ENCODE measurements around the gene CHD8. TPM values are rescaled to one million over a fixed set of nuclear protein-coding genes. Genes with fewer than 3 reads are reported as not detected.
A peak's percentile ranks its signal among the peaks of the same experiment; 100 is the strongest.

The CHD8 gene
- polyA plus RNA-seq, 3 donors: 8.2 to 34.2 (median 15.1) TPM

DNA sequence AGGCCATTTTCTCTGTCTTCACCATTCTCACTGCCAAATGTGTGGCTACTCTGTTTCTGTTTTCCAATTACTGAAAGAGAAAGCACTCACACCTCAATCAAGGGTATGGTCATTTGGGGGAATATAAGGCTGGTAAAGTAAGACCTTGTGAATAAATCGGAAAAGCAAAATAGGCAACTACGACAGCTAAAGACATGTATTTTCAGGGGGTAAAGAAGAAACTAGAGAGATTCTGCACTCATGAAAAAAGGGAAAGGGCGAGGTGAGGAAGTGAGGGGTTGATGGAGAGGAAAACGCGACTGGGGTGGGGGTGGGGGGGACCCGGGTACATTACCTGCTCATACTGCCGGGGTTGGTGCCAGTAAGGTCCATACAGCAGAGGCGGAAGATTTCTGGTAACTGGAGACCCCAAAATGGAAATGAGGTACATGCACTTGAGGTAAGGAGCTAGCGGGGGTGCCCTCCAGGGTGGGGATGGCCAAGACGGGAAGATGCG is 19.3 kb downstream of the CHD8 start:
- Mint-ChIP-seq H3K27me3 (ENCODE audit: low read depth in 3 of 3) (no peaks in the 10 kb centered on the region), H3K4me1 (peaks cover 35% of the 10 kb centered on the region), H3K9me3 (no peaks in the 10 kb centered on the region), H3K4me3 (peak overlapping the region; percentile 85 to 86), H3K27ac (peak overlapping the region; percentile 82 to 97 (median 90)), H3K36me3 (peaks cover 6 to 12% of the 10 kb centered on the region in 2 donors)
- peak overlapping the region; percentile 80 for H3K4me2 ChIP-seq (replicated peaks; ENCODE audit: extremely low read depth, low read length, poor library complexity, severe bottlenecking)
- H3K27me3 ChIP-seq (ENCODE audit: control insufficient read depth in 2 of 2, insufficient read depth in 2 of 2, low read length in 2 of 2): no peaks in the 10 kb centered on the region
- H3K27ac ChIP-seq (ENCODE audit: low read depth in 1 of 2, low read length in 2 of 2): peak overlapping the region; percentile 87 to 96
- peak overlapping the region; percentile 92 for H2AFZ ChIP-seq (ENCODE audit: insufficient read depth, low read depth, low read length, poor library complexity, severe bottlenecking)
- 1% methylated on average over 9 of the region's 11 CpGs for WGBS (ENCODE audit: insufficient coverage)
- peaks cover 98% of the 10 kb centered on the region for H3K79me2 ChIP-seq (ENCODE audit: insufficient read depth, low read length)
- no peaks in the 10 kb centered on the region for H3K9me3 ChIP-seq (replicated peaks in 1 of 2; ENCODE audit: control insufficient read depth in 1 of 2, insufficient read depth in 1 of 2, low read length in 2 of 2)
- peaks cover 2 to 6% of the 10 kb centered on the region in 2 donors for H3K36me3 ChIP-seq (replicated peaks in 1 of 2; ENCODE audit: control insufficient read depth in 1 of 2, insufficient read depth in 2 of 2, low read length in 2 of 2)
- H4K20me1 ChIP-seq (ENCODE audit: insufficient read depth, low read length): peaks cover 37% of the 10 kb centered on the region
- DNase-seq: no peak
- intact Hi-C loops (cut with micrococcal nuclease): loop anchor here (1.0 to 10.0 kb wide), 5 partner anchors 20 to 78 kb away; partner anchors contain the start of genes CHD8 (in 2 of the 2), METTL3 (in 2 of the 2) and SUPT16H (in 1 of the 2)
- TF ChIP-seq, protein P1, sequence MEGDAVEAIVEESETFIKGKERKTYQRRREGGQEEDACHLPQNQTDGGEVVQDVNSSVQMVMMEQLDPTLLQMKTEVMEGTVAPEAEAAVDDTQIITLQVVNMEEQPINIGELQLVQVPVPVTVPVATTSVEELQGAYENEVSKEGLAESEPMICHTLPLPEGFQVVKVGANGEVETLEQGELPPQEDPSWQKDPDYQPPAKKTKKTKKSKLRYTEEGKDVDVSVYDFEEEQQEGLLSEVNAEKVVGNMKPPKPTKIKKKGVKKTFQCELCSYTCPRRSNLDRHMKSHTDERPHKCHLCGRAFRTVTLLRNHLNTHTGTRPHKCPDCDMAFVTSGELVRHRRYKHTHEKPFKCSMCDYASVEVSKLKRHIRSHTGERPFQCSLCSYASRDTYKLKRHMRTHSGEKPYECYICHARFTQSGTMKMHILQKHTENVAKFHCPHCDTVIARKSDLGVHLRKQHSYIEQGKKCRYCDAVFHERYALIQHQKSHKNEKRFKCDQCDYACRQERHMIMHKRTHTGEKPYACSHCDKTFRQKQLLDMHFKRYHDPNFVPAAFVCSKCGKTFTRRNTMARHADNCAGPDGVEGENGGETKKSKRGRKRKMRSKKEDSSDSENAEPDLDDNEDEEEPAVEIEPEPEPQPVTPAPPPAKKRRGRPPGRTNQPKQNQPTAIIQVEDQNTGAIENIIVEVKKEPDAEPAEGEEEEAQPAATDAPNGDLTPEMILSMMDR (IDR thresholded peaks at IDR 0.05): no peak
- H3K4me3 ChIP-seq (replicated peaks in 1 of 3; ENCODE audit: low read depth in 2 of 3, low read length in 3 of 3): peak overlapping the region; percentile 79 to 94 (median 93)
- peak overlapping the region; percentile 90 for H3K9ac ChIP-seq (ENCODE audit: insufficient read depth, low read length, poor library complexity, severe bottlenecking)
- H3K4me1 ChIP-seq (ENCODE audit: control insufficient read depth in 1 of 2, insufficient read depth in 2 of 2, low read length in 2 of 2): peaks cover 17 to 29% of the 10 kb centered on the region in 2 donors

DNA sequence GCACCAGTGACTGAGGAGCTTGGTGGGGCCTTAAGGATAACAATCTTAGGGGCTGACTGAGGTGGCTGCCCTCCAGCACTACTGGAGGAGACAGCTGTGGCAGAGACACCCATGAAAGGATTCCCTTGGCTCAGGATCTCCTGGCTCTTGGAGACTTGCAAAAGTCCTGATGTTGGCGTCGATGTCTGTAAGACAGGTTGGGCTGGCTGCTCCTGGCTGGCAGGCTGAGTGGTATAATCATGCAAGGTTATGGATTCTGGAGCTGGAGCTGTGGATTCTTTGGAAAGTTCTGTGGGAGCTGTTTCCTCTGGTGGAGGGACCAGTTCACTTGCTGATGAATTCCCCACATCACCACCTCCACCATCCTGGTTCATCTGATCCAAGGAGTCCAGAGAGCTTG is 24.8 kb downstream of the CHD8 start:
- Histone ChIP-seq H3K27me3 (ENCODE audit: control insufficient read depth in 2 of 2, insufficient read depth in 2 of 2, low read length in 2 of 2) (no peaks in the 10 kb centered on the region), H3K27ac (ENCODE audit: low read depth in 1 of 2, low read length in 2 of 2) (no peak overlapping the region), H3K9ac (ENCODE audit: insufficient read depth, low read length, poor library complexity, severe bottlenecking) (no peak overlapping the region), H2AFZ (ENCODE audit: insufficient read depth, low read depth, low read length, poor library complexity, severe bottlenecking) (no peak overlapping the region), H4K20me1 (ENCODE audit: insufficient read depth, low read length) (peaks cover 78% of the 10 kb centered on the region), H3K79me2 (ENCODE audit: insufficient read depth, low read length) (peaks cover 68% of the 10 kb centered on the region), H3K4me3 (replicated peaks in 1 of 3; ENCODE audit: low read depth in 2 of 3, low read length in 3 of 3) (no peak overlapping the region), H3K9me3 (replicated peaks in 1 of 2; ENCODE audit: control insufficient read depth in 1 of 2, insufficient read depth in 1 of 2, low read length in 2 of 2) (no peaks in the 10 kb centered on the region), H3K36me3 (replicated peaks in 1 of 2; ENCODE audit: control insufficient read depth in 1 of 2, insufficient read depth in 2 of 2, low read length in 2 of 2) (peaks cover 55 to 58% of the 10 kb centered on the region in 2 donors), H3K4me1 (ENCODE audit: control insufficient read depth in 1 of 2, insufficient read depth in 2 of 2, low read length in 2 of 2) (peaks cover 3 to 4% of the 10 kb centered on the region in 2 donors), H3K4me2 (replicated peaks; ENCODE audit: extremely low read depth, low read length, poor library complexity, severe bottlenecking) (no peak overlapping the region)
- TF ChIP-seq, protein P1 (IDR thresholded peaks at IDR 0.05): no peak
- Mint-ChIP-seq H3K9me3 (peaks cover 0 to 1% (median 0%) of the 10 kb centered on the region in 7 donors), H3K4me3 (no peak overlapping the region), H3K36me3 (peaks cover 56 to 66% of the 10 kb centered on the region in 2 donors), H3K27ac (peak overlapping the region in 4 of 7 donors; percentile 45 to 87 (median 65)), H3K4me1 (peaks cover 15% of the 10 kb centered on the region), H3K27me3 (ENCODE audit: low read depth in 3 of 3) (no peaks in the 10 kb centered on the region)
- WGBS (ENCODE audit: insufficient coverage): 100% methylated on average over 2 of the region's 2 CpGs
- DNase-seq: no peak
- intact Hi-C loops (cut with micrococcal nuclease): loop anchor here in 1 of 2 donors (10.0 kb wide), 2 partner anchors 46 to 84 kb away; partner anchors contain the start of genes METTL3 and SUPT16H

Data from CD14-positive monocyte (primary cell).